Keratinocyte (primary cell): ENCODE results near the gene SPATA19. TPM values are rescaled to one million over a fixed set of nuclear protein-coding genes. Genes with fewer than 3 reads are reported as not detected.

Experiments used
- DNase-seq: peaks from one replicate; pipeline ENCODE4 v3.0.0-alpha.2; 2011; ENCODE audit warnings: low read depth, missing footprints, low spot score
- FAIRE-seq: peaks from 2 replicates; lab custom pipeline; 2011; peaks lifted over from hg19 to GRCh38; lab: Jason Lieb, UNC
- H2AFZ ChIP-seq: 2 replicates; pipeline ENCODE4 v1.6.0; 2012; ENCODE audit warnings: low read length, control low read depth, inconsistent platforms; ENCODE audit not compliant: control insufficient read depth
- H3K27ac ChIP-seq: 2 replicates; pipeline ENCODE4 v1.5.1; 2011; ENCODE audit warnings: low read length; ENCODE audit not compliant: control insufficient read depth, insufficient read depth
- H3K27me3 ChIP-seq: 3 replicates; pipeline ENCODE4 v1.6.0; 2011; ENCODE audit warnings: low read length; ENCODE audit not compliant: control insufficient read depth, insufficient read depth; ENCODE audit errors: extremely low read depth
- H3K36me3 ChIP-seq, 2 experiments: 2 replicates in 1 of 2; 3 replicates in 1 of 2; pipeline ENCODE4 v1.5.1; 2011; ENCODE audit warnings: low read length in 2 of 2, mild to moderate bottlenecking in 1 of 2; ENCODE audit not compliant: control insufficient read depth in 2 of 2, insufficient read depth in 2 of 2; ENCODE audit errors: extremely low read depth in 1 of 2
- H3K4me1 ChIP-seq: 3 replicates; pipeline ENCODE4 v1.5.1; 2011; ENCODE audit warnings: low read length; ENCODE audit not compliant: control insufficient read depth, insufficient read depth; ENCODE audit errors: extremely low read depth
- H3K4me2 ChIP-seq: 3 replicates; pipeline ENCODE4 v1.6.0; 2011; ENCODE audit warnings: low read depth, low read length; ENCODE audit not compliant: control insufficient read depth, insufficient read depth; ENCODE audit errors: extremely low read depth
- H3K4me3 ChIP-seq, 3 experiments: fragments of 200-600 bp in 1 of 3; sonication (generic) in 1 of 3; 2 replicates in 2 of 3; 3 replicates in 1 of 3; pipeline ENCODE4 v1.5.1; 2011 to 2016; ENCODE audit warnings: low read length in 3 of 3, mild to moderate bottlenecking in 3 of 3, control low read depth in 2 of 3, inconsistent platforms in 1 of 3, low read depth in 1 of 3, mixed read lengths in 1 of 3, mixed run types in 1 of 3, moderate library complexity in 1 of 3; ENCODE audit not compliant: control insufficient read depth in 2 of 3, insufficient read depth in 2 of 3; ENCODE audit errors: extremely low read depth in 1 of 3
- H3K79me2 ChIP-seq: 2 replicates; pipeline ENCODE4 v1.6.0; 2012; ENCODE audit warnings: low read length; ENCODE audit not compliant: control insufficient read depth, insufficient read depth
- H3K9ac ChIP-seq: 3 replicates; pipeline ENCODE4 v1.6.0; 2011; ENCODE audit warnings: low read length; ENCODE audit not compliant: control insufficient read depth, insufficient read depth; ENCODE audit errors: extremely low read depth
- H3K9me1 ChIP-seq: 3 replicates; pipeline ENCODE4 v1.6.0; 2011; ENCODE audit warnings: low read length; ENCODE audit not compliant: control insufficient read depth, insufficient read depth; ENCODE audit errors: extremely low read depth
- H3K9me3 ChIP-seq: 2 replicates; pipeline ENCODE4 v1.5.1; 2012; ENCODE audit warnings: low read depth, low read length; ENCODE audit not compliant: control insufficient read depth
- H4K20me1 ChIP-seq: 3 replicates; pipeline ENCODE4 v1.6.0; 2011; ENCODE audit warnings: low read length; ENCODE audit not compliant: control insufficient read depth, insufficient read depth; ENCODE audit errors: extremely low read depth
- EZH2 ChIP-seq: IDR thresholded peaks from one replicate; pipeline ENCODE4 v1.6.1; 2012; ENCODE audit warnings: inconsistent platforms, mild to moderate bottlenecking, low read length, moderate library complexity
- dilution Hi-C: fragments of 300-500 bp; cut with MboI; formaldehyde crosslinking; loops from one replicate; pipeline ENCODE4 v1.7.0; 2020; ENCODE audit warnings: low sequenced_read_pairs; ENCODE audit not compliant: extremely low pct_ligation_motif_present
- polyA plus RNA-seq, 5 experiments: library from polyadenylated mRNA; depleted of rRNA in 3 of 5; stranded (reverse) in 3 of 5; stranded (forward) in 1 of 5; unstranded in 1 of 5; fragments of >200 nt; gene quantifications; 1 replicate in 1 of 5; 2 replicates in 3 of 5; 3 replicates in 1 of 5; pipeline versions ENCODE4 v1.2.1 to v1.2.3, GENCODE V29; 2011 to 2012; ENCODE audit warnings: missing spikeins in 2 of 5, low read depth in 1 of 5, low replicate concordance in 1 of 5
- TF ChIP-seq, protein P1 (sequence below), 3 experiments: IDR thresholded peaks in 1 of 3; conservative IDR thresholded peaks in 1 of 3; optimal IDR thresholded peaks in 1 of 3; 2 replicates in 2 of 3; 3 replicates in 1 of 3; pipeline versions ENCODE3 to v1.5.1; 2011; ENCODE audit warnings: low read length in 3 of 3, mild to moderate bottlenecking in 3 of 3, moderate library complexity in 2 of 3, control low read depth in 1 of 3, inconsistent platforms in 1 of 3; ENCODE audit not compliant: insufficient read depth in 2 of 3; ENCODE audit errors: extremely low read depth in 1 of 3

Gene SPATA19
- polyA plus RNA-seq, 1 donor (not counting 4 experiments of a cell fraction or from before 2014, with no cell fraction given), result 0.26 TPM

DNA sequence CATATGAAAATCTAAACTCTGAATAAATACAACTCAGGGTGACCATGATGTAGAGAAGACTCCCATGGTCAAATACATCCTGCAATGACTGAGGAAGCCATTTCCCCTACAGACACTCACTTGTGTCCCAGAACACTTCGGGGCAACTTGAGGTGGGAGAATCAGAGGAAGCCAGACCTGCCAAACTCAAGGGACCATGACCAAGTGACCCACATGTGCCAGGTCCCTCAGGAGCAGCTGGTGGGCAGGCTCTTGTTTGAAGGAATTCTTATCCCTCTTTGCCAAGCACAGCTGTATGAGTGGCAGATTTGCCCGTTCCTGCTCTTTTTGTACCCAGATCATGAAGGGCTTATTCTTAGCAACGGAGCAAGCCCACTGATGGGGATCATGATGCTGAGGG lies 17.8 kb downstream of the SPATA19 start:
- FAIRE-seq, result no peak
- H3K9me3 ChIP-seq, result no peaks in the 10 kb centered on the region
- H4K20me1 ChIP-seq, result no peaks in the 10 kb centered on the region
- H3K36me3 ChIP-seq, result no peaks in the 10 kb centered on the region
- H3K27ac ChIP-seq, result no peak overlapping the region
- H3K4me1 ChIP-seq, result no peaks in the 10 kb centered on the region
- DNase-seq, result no peak
- H3K9ac ChIP-seq, result no peak overlapping the region
- dilution Hi-C loops, result no loop called here
- no peak overlapping the region for H3K4me3 ChIP-seq
- H3K27me3 ChIP-seq, result no peaks in the 10 kb centered on the region
- TF ChIP-seq, protein P1, sequence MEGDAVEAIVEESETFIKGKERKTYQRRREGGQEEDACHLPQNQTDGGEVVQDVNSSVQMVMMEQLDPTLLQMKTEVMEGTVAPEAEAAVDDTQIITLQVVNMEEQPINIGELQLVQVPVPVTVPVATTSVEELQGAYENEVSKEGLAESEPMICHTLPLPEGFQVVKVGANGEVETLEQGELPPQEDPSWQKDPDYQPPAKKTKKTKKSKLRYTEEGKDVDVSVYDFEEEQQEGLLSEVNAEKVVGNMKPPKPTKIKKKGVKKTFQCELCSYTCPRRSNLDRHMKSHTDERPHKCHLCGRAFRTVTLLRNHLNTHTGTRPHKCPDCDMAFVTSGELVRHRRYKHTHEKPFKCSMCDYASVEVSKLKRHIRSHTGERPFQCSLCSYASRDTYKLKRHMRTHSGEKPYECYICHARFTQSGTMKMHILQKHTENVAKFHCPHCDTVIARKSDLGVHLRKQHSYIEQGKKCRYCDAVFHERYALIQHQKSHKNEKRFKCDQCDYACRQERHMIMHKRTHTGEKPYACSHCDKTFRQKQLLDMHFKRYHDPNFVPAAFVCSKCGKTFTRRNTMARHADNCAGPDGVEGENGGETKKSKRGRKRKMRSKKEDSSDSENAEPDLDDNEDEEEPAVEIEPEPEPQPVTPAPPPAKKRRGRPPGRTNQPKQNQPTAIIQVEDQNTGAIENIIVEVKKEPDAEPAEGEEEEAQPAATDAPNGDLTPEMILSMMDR (optimal IDR thresholded peaks at IDR 0.05 in 1 of 3, IDR thresholded peaks at IDR 0.05 in 1 of 3, conservative IDR thresholded peaks at IDR 0.05 in 1 of 3; ENCODE audit: extremely low read depth in 1 of 3, insufficient read depth in 2 of 3, low read length in 3 of 3), result no peak
- no peak for TF ChIP-seq EZH2
- H3K79me2 ChIP-seq, result no peaks in the 10 kb centered on the region
- H3K9me1 ChIP-seq, result no peaks in the 10 kb centered on the region
- H2AFZ ChIP-seq, result no peak overlapping the region
- H3K4me2 ChIP-seq, result no peak overlapping the region

- no peak overlapping the region for H2AFZ ChIP-seq
- no peak for FAIRE-seq
- H3K27me3 ChIP-seq, result no peaks in the 10 kb centered on the region
- no peaks in the 10 kb centered on the region for H3K36me3 ChIP-seq
- TF ChIP-seq, protein P1 (optimal IDR thresholded peaks at IDR 0.05 in 1 of 3, IDR thresholded peaks at IDR 0.05 in 1 of 3, conservative IDR thresholded peaks at IDR 0.05 in 1 of 3; ENCODE audit: extremely low read depth in 1 of 3, insufficient read depth in 2 of 3, low read length in 3 of 3), result no peak
- dilution Hi-C loops, result no loop called here
- H3K4me3 ChIP-seq, result no peak overlapping the region
- no peaks in the 10 kb centered on the region for H3K9me1 ChIP-seq
- H3K4me1 ChIP-seq, result no peaks in the 10 kb centered on the region
- H3K9ac ChIP-seq, result no peak overlapping the region
- no peak overlapping the region for H3K27ac ChIP-seq
- H3K4me2 ChIP-seq, result no peak overlapping the region
- H3K79me2 ChIP-seq, result no peaks in the 10 kb centered on the region
- DNase-seq, result no peak
- H3K9me3 ChIP-seq, result no peaks in the 10 kb centered on the region
- H4K20me1 ChIP-seq, result no peaks in the 10 kb centered on the region
These were observed 18.4 kb downstream of the SPATA19 start for GRCh38 chr11:133826866-133827265.
